ENCODE results near the gene NUP54. TPM values are rescaled to one million over a fixed set of nuclear protein-coding genes. Genes with fewer than 3 reads are reported as not detected.

Gene NUP54
- total RNA-seq, 1 experiment from 2014 or later, result 45.9 TPM

- H3K4me1 ChIP-seq (ENCODE audit: insufficient read depth, low read length, poor library complexity, severe bottlenecking), result no peaks in the 10 kb centered on the region
- BruUV-seq (replicated peaks), result no TSS peak
- no peak overlapping the region for H3K27ac ChIP-seq (ENCODE audit: low read depth, low read length, poor library complexity, severe bottlenecking)
- H3K4me3 ChIP-seq (ENCODE audit: low read depth, low read length, poor library complexity, severe bottlenecking), result no peak overlapping the region
- CTCF ChIA-PET, result interaction anchor here (0.9 kb wide), 1 partner anchor 71 kb away, joined by 4 read pairs; no protein-coding TSS in a partner anchor
- H3K36me3 ChIP-seq (ENCODE audit: insufficient read depth, low read length, poor library complexity, severe bottlenecking), result no peaks in the 10 kb centered on the region
- TF ChIP-seq CTCF (conservative IDR thresholded peaks at IDR 0.05; ENCODE audit: low read depth, low read length) (no peak), EZH2 (IDR thresholded peaks at IDR 0.05; ENCODE audit: borderline replicate concordance, low read depth, low read length, poor library complexity, severe bottlenecking) (no peak)
- intact Hi-C loops (cut with micrococcal nuclease; ENCODE audit: unreplicated experiment), result loop anchor here (2.0 to 5.0 kb wide), 2 partner anchors 64 to 149 kb away; no protein-coding TSS in a partner anchor
- no peaks in the 10 kb centered on the region for H3K27me3 ChIP-seq (replicated peaks; ENCODE audit: insufficient read depth, low read depth, low read length, poor library complexity)
- no peak for DNase-seq (ENCODE audit: low spot score)
- no peaks in the 10 kb centered on the region for H3K9me3 ChIP-seq (ENCODE audit: low read depth, low read length, poor library complexity, severe bottlenecking)
- POLR2A ChIA-PET (ENCODE audit: low non-redundant PET), result no interaction called here
Observed at GRCh38 chr4:76066546-76066945, 81.7 kb downstream of the NUP54 start.

Other genes with a start within 250 kb of the NUP54 start
- gene PPEF2, start 245.9 kb downstream of the NUP54 start, total RNA-seq (2021), result not detected in 2 replicates
- 4.7 and 5.3 TPM in 2 replicates for gene NAAA, start 207.4 kb downstream of the NUP54 start, total RNA-seq (2021)
- 24.0 and 28.3 TPM in 2 replicates for gene SDAD1, start 157.5 kb downstream of the NUP54 start, total RNA-seq (2021)
- not detected in 2 replicates for gene CXCL9, start 140.9 kb downstream of the NUP54 start, total RNA-seq (2021)
- gene CXCL10, start 124.9 kb downstream of the NUP54 start, total RNA-seq (2021), result 0.79 and 1.0 TPM in 2 replicates
- 0.30 and 0.50 TPM in 2 replicates for gene CXCL11, start 112.3 kb downstream of the NUP54 start, total RNA-seq (2021)
- not detected in 2 replicates for gene ART3, start 73.7 kb downstream of the NUP54 start, total RNA-seq (2021)
- 27.0 and 27.9 TPM in 2 replicates for gene SCARB2, start 65.4 kb upstream of the NUP54 start, total RNA-seq (2021)
- gene FAM47E, start 103.3 kb upstream of the NUP54 start, total RNA-seq (2021), result 0.21 TPM in 1 of 2 replicates, not detected in the other
- not detected in 2 replicates for gene STBD1, start 158.3 kb upstream of the NUP54 start, total RNA-seq (2021)

All from A673 (cell line).